H1 (cell line): ENCODE data around the gene SLC13A3. TPM values are rescaled to one million over a fixed set of nuclear protein-coding genes. Genes with fewer than 3 reads are reported as not detected.

Experiments used
- CTCF ChIA-PET: fragments of 300-600 bp; sonication (Branson Sonifier 250); formaldehyde crosslinking; loops from one replicate; lab custom pipeline; 2021; ENCODE audit not compliant: partially characterized antibody; lab: Charles Lee
- POLR2A ChIA-PET: fragments of 300-600 bp; sonication (Branson Sonifier 250); formaldehyde crosslinking; loops from one replicate; lab custom pipeline; 2021; ENCODE audit warnings: inconsistent platforms; ENCODE audit not compliant: partially characterized antibody; lab: Charles Lee
- DNase-seq, 2 experiments: peaks; one replicate each; pipeline versions ENCODE4 v3.0.0 to v3.0.0-alpha.2; 2010 to 2022; ENCODE audit warnings: low spot score in 2 of 2, low read depth in 1 of 2, mixed read lengths in 1 of 2
- FAIRE-seq: peaks from 2 replicates; lab custom pipeline; 2011; peaks lifted over from hg19 to GRCh38; lab: Jason Lieb, UNC
- H2AFZ ChIP-seq: 2 replicates; pipeline ENCODE4 v1.8.1; 2012; ENCODE audit warnings: low read length, inconsistent platforms
- H2AK5ac ChIP-seq: 2 replicates; pipeline ENCODE4 v1.6.1; 2013; ENCODE audit warnings: low read depth, low read length
- H2BK120ac ChIP-seq: replicated peaks from 2 replicates; pipeline ENCODE3; 2013; ENCODE audit warnings: low read depth, low read length, inconsistent platforms
- H2BK12ac ChIP-seq: 2 replicates; pipeline ENCODE4 v1.6.1; 2013; ENCODE audit warnings: low read depth, low read length
- H2BK15ac ChIP-seq: 2 replicates; pipeline ENCODE4 v1.6.1; 2013; ENCODE audit warnings: low read length
- H2BK20ac ChIP-seq: 2 replicates; pipeline ENCODE4 v1.6.1; 2013; ENCODE audit warnings: low read length
- H2BK5ac ChIP-seq: 2 replicates; pipeline ENCODE4 v1.6.1; 2013; ENCODE audit warnings: low read depth, low read length
- H3K14ac ChIP-seq: 2 replicates; pipeline ENCODE4 v1.6.1; 2013; ENCODE audit warnings: inconsistent platforms; ENCODE audit not compliant: insufficient read length
- H3K18ac ChIP-seq: 2 replicates; pipeline ENCODE4 v1.6.1; 2013; ENCODE audit warnings: low read length; ENCODE audit errors: extremely low read depth
- H3K23ac ChIP-seq: 2 replicates; pipeline ENCODE4 v1.6.1; 2013; ENCODE audit warnings: inconsistent platforms; ENCODE audit not compliant: insufficient read length
- H3K23me2 ChIP-seq: 2 replicates; pipeline ENCODE4 v1.6.1; 2013; ENCODE audit warnings: low read depth, low read length
- H3K27ac ChIP-seq: 2 replicates; pipeline ENCODE4 v1.6.1; 2011; ENCODE audit warnings: low read depth, low read length, inconsistent platforms
- H3K27me3 ChIP-seq, 4 experiments: replicated peaks in 1 of 4; 1 replicate in 1 of 4; 2 replicates in 3 of 4; pipeline versions ENCODE4 v1.6.1 to v1.8.1; 2011 to 2013; ENCODE audit warnings: low read length in 3 of 4, mild to moderate bottlenecking in 3 of 4, inconsistent platforms in 2 of 4, mixed read lengths in 2 of 4, moderate library complexity in 1 of 4; ENCODE audit not compliant: control insufficient read depth in 3 of 4, insufficient read depth in 3 of 4; ENCODE audit errors: extremely low read depth in 1 of 4
- H3K36me3 ChIP-seq, 4 experiments: 2 replicates each; pipeline versions ENCODE4 v1.6.1 to v1.8.1; 2011 to 2013; ENCODE audit warnings: mild to moderate bottlenecking in 4 of 4, low read length in 3 of 4, moderate library complexity in 2 of 4, control low read depth in 1 of 4, inconsistent platforms in 1 of 4; ENCODE audit not compliant: insufficient read depth in 4 of 4, control insufficient read depth in 2 of 4
- H3K4ac ChIP-seq: replicated peaks from 2 replicates; pipeline ENCODE3; 2013; ENCODE audit warnings: low read length, low read depth, mixed read lengths, inconsistent platforms; ENCODE audit not compliant: insufficient read length
- H3K4me1 ChIP-seq, 4 experiments: replicated peaks in 1 of 4; 1 replicate in 1 of 4; 2 replicates in 3 of 4; pipeline versions ENCODE4 v1.6.1 to v1.8.1; 2011 to 2013; ENCODE audit warnings: low read length in 3 of 4, inconsistent platforms in 2 of 4, mixed read lengths in 1 of 4; ENCODE audit not compliant: insufficient read depth in 4 of 4, control insufficient read depth in 3 of 4
- H3K4me2 ChIP-seq, 2 experiments: 2 replicates each; pipeline versions ENCODE4 v1.6.1 to v1.8.1; 2011 to 2013; ENCODE audit warnings: low read depth in 2 of 2, low read length in 2 of 2, control low read depth in 1 of 2, inconsistent platforms in 1 of 2, mild to moderate bottlenecking in 1 of 2; ENCODE audit not compliant: insufficient read depth in 1 of 2
- H3K4me3 ChIP-seq, 4 experiments: fragments of 200-600, 300-600 bp in 1 of 4; sonication (generic), shearing (Covaris generic), sonication (Bioruptor Twin) in 1 of 4; 2 replicates each; pipeline versions ENCODE4 v1.5.1 to v1.8.1; 2011 to 2016; ENCODE audit warnings: low read length in 4 of 4, low read depth in 3 of 4, control low read depth in 2 of 4, inconsistent platforms in 2 of 4, mild to moderate bottlenecking in 2 of 4, mixed read lengths in 1 of 4, moderate library complexity in 1 of 4; ENCODE audit not compliant: insufficient read depth in 2 of 4; ENCODE audit errors: extremely low read depth in 1 of 4
- H3K56ac ChIP-seq: replicated peaks from 2 replicates; pipeline ENCODE3; 2013; ENCODE audit warnings: low read depth, mild to moderate bottlenecking, mixed read lengths, low read length, inconsistent platforms; ENCODE audit not compliant: insufficient read length
- H3K79me1 ChIP-seq: 2 replicates; pipeline ENCODE4 v1.6.1; 2013; ENCODE audit warnings: low read depth, low read length, control low read depth
- H3K79me2 ChIP-seq, 2 experiments: 2 replicates each; pipeline versions ENCODE4 v1.6.1 to v1.8.1; 2012 to 2013; ENCODE audit warnings: low read length in 2 of 2, mild to moderate bottlenecking in 2 of 2, inconsistent platforms in 1 of 2; ENCODE audit not compliant: insufficient read depth in 2 of 2, control insufficient read depth in 1 of 2
- H3K9ac ChIP-seq, 4 experiments: replicated peaks in 1 of 4; 1 replicate in 1 of 4; 2 replicates in 3 of 4; pipeline versions ENCODE4 v1.6.1 to v1.8.1; 2011 to 2013; ENCODE audit warnings: low read depth in 3 of 4, low read length in 3 of 4, control low read depth in 2 of 4, mild to moderate bottlenecking in 2 of 4, moderate library complexity in 2 of 4, inconsistent platforms in 1 of 4; ENCODE audit errors: extremely low read depth in 1 of 4
- H3K9me3 ChIP-seq, 2 experiments: 2 replicates each; pipeline versions ENCODE4 v1.6.1 to v1.8.1; 2012 to 2013; ENCODE audit warnings: mild to moderate bottlenecking in 2 of 2, moderate library complexity in 2 of 2, control low read depth in 1 of 2, inconsistent platforms in 1 of 2, low read depth in 1 of 2, low read length in 1 of 2, mixed read lengths in 1 of 2; ENCODE audit not compliant: insufficient read depth in 2 of 2
- H4K20me1 ChIP-seq, 2 experiments: replicated peaks in 1 of 2; 2 replicates each; pipeline versions ENCODE3 to v1.8.1; 2011 to 2013; ENCODE audit warnings: inconsistent platforms in 2 of 2, low read length in 2 of 2, mild to moderate bottlenecking in 1 of 2; ENCODE audit not compliant: insufficient read depth in 2 of 2, control insufficient read depth in 1 of 2
- H4K5ac ChIP-seq: 2 replicates; pipeline ENCODE4 v1.6.1; 2013; ENCODE audit warnings: low read length, low read depth, mixed read lengths, inconsistent platforms; ENCODE audit not compliant: insufficient read length
- H4K8ac ChIP-seq: 2 replicates; pipeline ENCODE4 v1.8.0; 2013; ENCODE audit warnings: mild to moderate bottlenecking, moderate library complexity, low read length, inconsistent platforms; ENCODE audit not compliant: insufficient read depth; ENCODE audit errors: extremely low read depth
- H4K91ac ChIP-seq: replicated peaks from 2 replicates; pipeline ENCODE3; 2013; ENCODE audit warnings: low read length, mixed read lengths, inconsistent platforms; ENCODE audit not compliant: insufficient read length
- ASH2L ChIP-seq: fragments of 200-600, 300-600 bp; sonication (generic); IDR thresholded peaks from one replicate; pipeline ENCODE4 v1.7.1; 2017; ENCODE audit warnings: low read length
- BACH1 ChIP-seq: IDR thresholded peaks from 2 replicates; pipeline ENCODE4 v1.6.1; 2012; ENCODE audit warnings: low read length, improper control_type of control experiment
- CBX5 ChIP-seq: fragments of 300-800, 300-1000 bp; sonication (generic); IDR thresholded peaks from 2 replicates; pipeline ENCODE4 v1.7.1; 2016; ENCODE audit warnings: antibody characterized with exemption, low read length, low read depth
- CREB1 ChIP-seq: IDR thresholded peaks from 2 replicates; pipeline ENCODE4 v1.6.1; 2012; ENCODE audit warnings: inconsistent platforms
- E2F6 ChIP-seq: IDR thresholded peaks from 2 replicates; pipeline ENCODE4 v1.6.1; 2012; ENCODE audit warnings: inconsistent platforms
- GTF2F1 ChIP-seq: IDR thresholded peaks from 2 replicates; pipeline ENCODE4 v1.6.1; 2012; ENCODE audit warnings: low read depth, low read length, improper control_type of control experiment, borderline replicate concordance
- JUND ChIP-seq: IDR thresholded peaks from 2 replicates; pipeline ENCODE4 v1.6.1; 2011; ENCODE audit warnings: mild to moderate bottlenecking, improper control_type of control experiment, low read length
- KDM1A ChIP-seq: fragments of 200-600, 300-600 bp; sonication (generic); IDR thresholded peaks from 2 replicates; pipeline ENCODE4 v1.7.1; 2016; ENCODE audit warnings: mild to moderate bottlenecking, low read length, borderline replicate concordance
- MAX ChIP-seq: IDR thresholded peaks from 2 replicates; pipeline ENCODE4 v1.6.1; 2012; ENCODE audit warnings: inconsistent platforms
- NANOG ChIP-seq: IDR thresholded peaks from 2 replicates; pipeline ENCODE4 v1.6.1; 2011; ENCODE audit warnings: low read length, low read depth, mild to moderate bottlenecking, inconsistent platforms; ENCODE audit not compliant: insufficient read depth, poor library complexity, severe bottlenecking
- POLR2A ChIP-seq, 2 experiments: IDR thresholded peaks; 1 replicate in 1 of 2; 2 replicates in 1 of 2; pipeline ENCODE4 v1.6.1; 2011; ENCODE audit warnings: low read depth in 2 of 2, low read length in 2 of 2, mild to moderate bottlenecking in 2 of 2; ENCODE audit errors: control extremely low read depth in 1 of 2
- SP2 ChIP-seq: IDR thresholded peaks from 2 replicates; pipeline ENCODE4 v1.6.1; 2012; ENCODE audit warnings: mild to moderate bottlenecking, low read length, inconsistent platforms
- SUZ12 ChIP-seq: fragments of 200-600 bp; sonication (generic); IDR thresholded peaks from 2 replicates; pipeline ENCODE4 v1.6.1; 2012; ENCODE audit warnings: mild to moderate bottlenecking, inconsistent platforms, low read length, moderate library complexity, mixed read lengths
- TAF1 ChIP-seq: IDR thresholded peaks from 2 replicates; pipeline ENCODE4 v1.6.1; 2011; ENCODE audit warnings: mild to moderate bottlenecking, low read depth, low read length
- WGBS, 2 experiments: shearing (Covaris generic) in 1 of 2; methylation state at CpG; one replicate each; pipeline versions ENCODE4 v1.1.6 to v1.1.7; 2013 to 2015; ENCODE audit warnings: low lambda C conversion rate in 2 of 2, mixed read lengths in 2 of 2, inconsistent platforms in 1 of 2, low coverage in 1 of 2, missing lambda C conversion rate in 1 of 2; ENCODE audit not compliant: insufficient replicate concordance in 2 of 2, insufficient coverage in 1 of 2, insufficient read length in 1 of 2; ENCODE audit errors: extremely low coverage in 1 of 2, missing lambda C conversion rate in 1 of 2; 5-methylcytosine and 5-hydroxymethylcytosine counted together
- polyA plus RNA-seq, 7 experiments: library from polyadenylated mRNA; depleted of rRNA in 3 of 7; stranded (reverse) in 5 of 7; unstranded in 2 of 7; fragments of >200 nt in 5 of 7; fragments of 200-250 nt in 2 of 7; gene quantifications; 1 replicate in 5 of 7; 2 replicates in 1 of 7; 4 replicates in 1 of 7; pipeline versions ENCODE4 v1.2.1 to v1.2.3, GENCODE V29; 2011 to 2013; ENCODE audit warnings: missing spikeins in 2 of 7, mixed read lengths in 2 of 7
- total RNA-seq: library from RNA; stranded (reverse); fragmentation: NEBNext Ultra II Directional; extraction: Animal tissue kit (Norgen Biotek cat#: 25700); gene quantifications from 2 replicates; pipeline ENCODE4 v1.2.1, GENCODE V29; 2021

Gene SLC13A3
- total and polyA plus RNA-seq, 2 of the 8 experiments (the other 6 are each of a cell fraction or from before 2014, with no cell fraction given): 9.4 to 12.6 TPM

- no peak overlapping the region for H3K4me2 ChIP-seq
- CTCF ChIA-PET: interaction anchor here (1.6 kb wide), 1 partner anchor 14 kb away, joined by 6 read pairs; no protein-coding TSS in a partner anchor
- TF ChIP-seq SP2 (no peak), MAX (no peak), KDM1A (no peak), ASH2L (no peak), E2F6 (no peak), POLR2A (IDR thresholded peaks at IDR 0.05; ENCODE audit: control extremely low read depth in 1 of 2, low read depth in 2 of 2, low read length in 2 of 2) (no peak), CREB1 (no peak), GTF2F1 (no peak), JUND (no peak), BACH1 (no peak), SUZ12 (no peak), CBX5 (no peak), TAF1 (no peak), NANOG (no peak)
Measured at GRCh38 chr20:46576774-46577395, 74.4 kb downstream of the SLC13A3 start.

More at GRCh38 chr20:46576774-46577395, 74.4 kb downstream of the SLC13A3 start:
- Histone ChIP-seq H2BK12ac (no peak overlapping the region), H4K20me1 (no peaks in the 10 kb centered on the region), H3K9me3 (peaks cover 8 to 10% of the 10 kb centered on the region in 2 experiments), H3K23me2 (no peaks in the 10 kb centered on the region), H2BK20ac (no peak overlapping the region), H3K56ac (no peak overlapping the region), H4K91ac (no peak overlapping the region), H3K4me1 (no peaks in the 10 kb centered on the region; a peak in 2 of 7 replicates), H3K27ac (no peak overlapping the region), H3K14ac (no peak overlapping the region), H3K4ac (no peak overlapping the region), H2AK5ac (no peak overlapping the region), H2BK5ac (no peak overlapping the region), H3K27me3 (no peaks in the 10 kb centered on the region), H4K8ac (no peak overlapping the region), H3K18ac (no peak overlapping the region), H3K4me3 (no peak overlapping the region), H4K5ac (no peak overlapping the region), H2BK120ac (no peak overlapping the region), H3K79me1 (no peaks in the 10 kb centered on the region), H2BK15ac (no peak overlapping the region), H3K23ac (no peak overlapping the region), H3K36me3 (no peaks in the 10 kb centered on the region; a peak in 1 of 8 replicates), H3K9ac (no peak overlapping the region), H2AFZ (no peak overlapping the region), H3K79me2 (no peaks in the 10 kb centered on the region)
- DNase-seq: no peak
- no peak for FAIRE-seq
- POLR2A ChIA-PET: no interaction called here
- 83% methylated on average over 6 of the region's 6 CpGs; no CpG with 5 or more reads in 1 of the 2 experiments for WGBS, 2 experiments
